HG03520 (cell line): ENCODE results near the gene L3MBTL4.
A peak's percentile ranks its signal among the peaks of the same experiment; 100 is the strongest.
"Not testable (repeated sequence)": the region's sequence is repeated elsewhere in the genome, so short reads cannot be mapped to it uniquely, and the experiment has no call there.

ENCODE experiments used
- ATAC-seq: cut with Tn5 transposase; IDR thresholded peaks from one replicate; pipeline ENCODE4 v1.9.1; 2021; ENCODE audit warnings: mild to moderate bottlenecking, moderate library complexity; ENCODE audit not compliant: unreplicated experiment

Gene L3MBTL4

DNA sequence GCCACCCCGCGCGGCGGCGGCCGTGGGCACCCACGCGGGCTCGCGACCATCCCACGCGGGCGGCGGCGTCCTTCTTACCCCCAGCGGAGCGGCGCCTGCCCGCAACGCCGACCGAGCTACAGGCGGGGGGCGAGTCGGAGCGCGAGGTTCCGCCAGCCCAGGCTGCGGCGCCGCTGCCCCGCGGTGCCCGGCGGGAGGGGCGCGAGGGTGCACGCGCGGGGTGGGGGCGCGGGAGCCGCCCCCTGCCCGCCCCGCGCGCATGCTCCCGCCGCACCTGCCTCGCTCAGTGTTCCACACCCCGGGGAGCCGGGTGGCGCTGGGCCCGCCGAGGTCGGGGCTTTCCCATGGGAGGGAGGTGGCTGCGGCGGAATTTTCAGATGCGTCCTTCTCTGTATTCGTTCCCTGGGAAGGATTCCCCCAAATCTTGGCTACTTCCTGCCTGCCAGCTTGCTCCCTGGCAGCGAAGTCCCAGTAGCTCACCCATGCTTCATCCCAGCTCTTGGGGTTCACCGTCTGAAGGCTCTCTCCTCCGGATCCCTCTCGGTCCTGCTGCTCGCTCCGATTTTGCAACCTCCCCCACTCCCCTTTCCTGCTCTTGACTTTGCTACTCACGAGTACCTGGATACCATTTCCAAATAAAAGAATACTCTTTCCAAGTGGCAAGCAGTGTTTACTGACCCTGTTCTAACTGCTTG, at the start of gene L3MBTL4:
Gene L3MBTL4 (minus strand): TSS at position 189 of the 695 bp plus-strand sequence. CDS start 103,286 bp downstream, outside the sequence.
- peak; percentile 31 for ATAC-seq

DNA sequence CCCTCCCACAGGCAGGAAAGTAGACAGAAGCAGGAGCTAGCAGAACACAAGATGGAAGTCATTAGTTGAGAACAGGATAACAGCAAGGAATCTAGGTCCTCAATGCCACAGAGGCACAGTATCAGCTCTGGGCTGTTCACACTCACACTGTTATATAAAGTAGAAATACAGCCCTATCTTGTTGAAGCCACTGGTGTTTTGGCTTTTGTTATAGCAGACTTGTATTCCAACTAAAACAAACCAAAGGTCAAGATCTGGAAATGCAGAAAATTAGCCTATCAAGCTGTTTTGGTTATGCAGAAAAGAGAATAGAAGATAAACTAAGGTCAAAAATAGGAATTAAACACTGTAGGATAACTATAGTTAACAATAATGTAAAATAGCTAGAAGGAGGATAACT, 37.5 kb upstream of the L3MBTL4 start:
- ATAC-seq = no peak

DNA sequence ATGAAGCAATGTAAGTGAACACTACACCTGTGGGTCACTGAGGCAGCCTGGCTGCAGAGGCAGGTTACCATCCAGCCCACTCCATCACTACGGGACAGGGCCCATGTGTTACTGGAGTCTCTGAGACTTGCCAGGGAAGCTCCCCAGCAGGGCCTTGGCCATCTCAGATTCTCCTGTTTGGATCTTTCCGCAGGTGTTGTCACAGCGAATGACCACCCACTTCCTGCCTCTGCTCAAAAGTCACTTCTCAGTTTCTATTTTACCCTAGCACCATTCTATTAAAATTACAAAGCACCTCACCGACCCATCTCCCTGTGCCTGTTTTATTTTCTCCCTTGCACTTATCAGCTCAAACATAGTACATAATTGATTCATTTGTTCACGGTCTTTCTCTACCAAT, 34.5 kb upstream of the L3MBTL4 start:
- ATAC-seq = peak; percentile 74

DNA sequence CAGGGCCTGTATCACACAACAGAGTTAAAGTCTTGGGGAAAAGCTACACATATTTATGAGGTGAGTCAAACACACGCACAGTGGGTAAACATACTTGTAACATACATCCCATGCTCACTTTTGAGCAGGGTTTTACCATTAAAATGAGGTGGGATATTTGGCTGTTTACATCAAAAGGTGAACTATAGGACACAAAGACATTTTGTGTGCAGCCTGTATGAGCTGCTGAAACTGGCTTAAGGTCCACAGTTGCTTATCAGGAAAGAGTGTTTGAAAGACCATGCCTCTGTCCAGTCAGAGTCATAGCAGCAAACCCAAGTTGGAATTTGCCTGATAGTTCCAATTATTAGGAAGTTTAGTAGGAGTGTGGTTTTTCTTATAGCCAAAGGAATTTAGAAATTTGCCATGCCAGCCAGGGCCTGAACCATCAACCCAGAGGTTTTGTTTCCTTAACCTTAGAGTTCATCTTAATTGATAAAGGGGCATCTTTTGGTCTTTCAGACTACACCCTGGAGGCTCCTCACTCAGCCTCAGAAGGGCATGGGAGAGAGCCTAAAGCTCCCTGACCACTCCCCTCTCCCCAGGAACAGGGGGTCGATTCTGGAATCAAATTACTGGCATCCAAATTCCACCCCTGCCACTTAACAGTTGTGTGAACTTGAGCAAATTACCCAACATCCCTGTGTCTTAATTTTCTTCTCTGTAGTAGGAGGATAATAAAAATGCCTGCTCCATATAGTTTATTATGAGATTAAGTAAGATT, 29.9 kb upstream of the L3MBTL4 start:
- ATAC-seq = no peak

DNA sequence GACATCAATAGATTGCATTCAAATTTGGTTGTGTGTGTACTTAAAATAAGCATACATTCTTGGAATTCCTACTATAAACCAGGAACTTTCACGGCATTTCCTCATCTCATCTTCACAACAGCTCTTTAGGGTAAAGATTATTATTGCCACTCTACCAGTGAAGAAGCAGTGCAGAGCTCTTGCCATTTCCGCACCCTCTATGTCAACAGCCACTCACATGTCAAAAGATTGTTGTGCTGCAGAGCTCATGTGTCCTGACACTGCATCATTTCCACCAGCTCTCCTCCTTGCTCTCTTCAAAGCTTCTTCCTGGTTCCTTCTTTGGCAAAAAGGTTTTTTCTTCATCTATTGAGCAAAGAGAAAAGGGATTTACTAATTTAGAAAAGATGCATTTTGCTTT, 26.5 kb upstream of the L3MBTL4 start:
- no peak for ATAC-seq

DNA sequence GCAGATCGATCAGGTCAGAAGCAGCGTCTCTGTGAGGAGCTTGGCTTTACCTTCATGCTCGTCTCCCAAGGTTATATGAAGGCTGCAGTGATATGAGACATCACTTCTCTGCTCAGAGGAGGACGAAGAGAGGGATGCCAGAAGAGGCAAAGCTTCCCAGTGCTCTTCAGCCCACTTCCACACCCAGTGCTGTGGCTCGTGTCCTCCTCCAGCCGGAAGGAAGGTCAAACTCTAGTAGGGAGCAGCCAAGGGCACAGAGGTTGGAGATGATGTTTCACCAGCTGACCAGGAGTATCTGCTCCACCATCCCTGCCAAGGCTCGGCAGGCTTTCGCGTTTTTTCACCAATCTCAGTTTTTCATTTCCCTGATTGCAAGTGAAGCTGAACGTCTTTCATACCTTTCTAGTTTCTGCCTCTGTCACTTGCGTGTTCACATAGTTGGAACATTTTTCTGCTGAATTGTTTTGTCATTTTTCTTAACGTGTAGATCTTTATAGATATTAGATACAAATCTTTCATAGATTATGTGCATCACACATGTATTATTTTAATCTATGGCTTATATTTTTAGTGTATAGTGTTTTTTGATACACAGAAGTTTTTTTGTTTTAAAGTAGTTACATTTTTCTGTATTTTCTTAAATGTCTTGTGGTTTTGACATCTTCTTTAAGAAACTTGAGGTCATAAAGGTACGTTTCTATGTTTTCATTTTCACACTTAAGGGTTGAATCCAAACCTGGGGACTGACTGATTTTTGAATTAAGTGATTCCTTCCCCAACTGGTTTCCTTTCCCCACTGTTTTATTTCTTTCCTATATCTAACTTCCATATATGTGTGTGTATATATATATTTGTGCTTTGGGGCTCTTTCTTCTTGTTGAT, 23.5 kb upstream of the L3MBTL4 start:
- no peak for ATAC-seq

DNA sequence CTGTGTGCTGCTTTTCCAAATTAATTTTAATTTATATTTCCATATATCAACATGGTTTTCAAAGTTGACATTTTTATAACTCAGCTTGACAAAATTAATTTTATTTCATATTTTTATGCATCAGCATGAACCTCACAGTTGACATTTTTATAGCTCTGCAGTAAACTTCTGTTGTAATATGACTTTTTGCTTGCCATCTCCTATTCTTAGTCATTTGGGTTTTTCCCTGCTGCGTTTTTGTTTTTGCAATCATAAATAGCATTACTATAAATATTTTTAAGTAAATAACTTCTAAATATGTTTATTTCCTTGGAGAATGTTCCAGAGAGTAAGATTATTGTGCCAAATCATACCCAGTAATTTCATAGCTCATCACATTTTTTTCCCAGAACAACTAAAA, 21.0 kb upstream of the L3MBTL4 start:
- no peak for ATAC-seq

DNA sequence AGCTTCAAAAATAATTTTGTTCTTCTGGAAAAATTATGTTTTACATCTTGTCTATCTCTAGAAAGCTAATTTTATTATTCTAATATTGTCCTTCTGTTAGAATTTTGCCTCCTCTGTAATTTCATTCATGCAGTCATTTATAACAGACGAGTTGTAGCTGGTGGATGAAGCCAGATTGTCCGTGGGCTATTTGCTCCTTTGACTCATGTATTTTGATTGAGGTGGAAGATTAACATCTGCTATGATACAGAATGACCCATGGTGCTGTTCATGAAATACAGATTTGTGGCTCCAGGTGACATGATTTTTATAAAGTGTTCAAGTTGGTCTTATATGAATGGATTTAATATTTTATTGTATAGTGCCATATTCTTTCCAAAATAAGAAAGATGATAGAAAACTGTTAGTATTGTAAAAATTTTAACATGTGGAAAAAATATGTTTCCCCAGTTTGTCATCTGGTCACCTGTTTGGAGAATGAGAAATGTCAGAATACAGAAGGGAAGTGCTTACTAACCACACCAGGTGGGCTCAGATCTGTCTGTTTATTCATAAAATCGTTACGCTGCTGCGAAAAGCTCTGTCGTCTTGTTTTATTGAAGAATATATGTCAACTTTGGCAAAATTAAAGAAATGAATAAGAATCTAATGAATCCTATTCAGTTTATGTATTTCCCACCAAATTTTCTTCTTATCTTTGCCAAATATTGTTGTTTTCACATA, 20.4 kb upstream of the L3MBTL4 start:
- ATAC-seq = no peak

DNA sequence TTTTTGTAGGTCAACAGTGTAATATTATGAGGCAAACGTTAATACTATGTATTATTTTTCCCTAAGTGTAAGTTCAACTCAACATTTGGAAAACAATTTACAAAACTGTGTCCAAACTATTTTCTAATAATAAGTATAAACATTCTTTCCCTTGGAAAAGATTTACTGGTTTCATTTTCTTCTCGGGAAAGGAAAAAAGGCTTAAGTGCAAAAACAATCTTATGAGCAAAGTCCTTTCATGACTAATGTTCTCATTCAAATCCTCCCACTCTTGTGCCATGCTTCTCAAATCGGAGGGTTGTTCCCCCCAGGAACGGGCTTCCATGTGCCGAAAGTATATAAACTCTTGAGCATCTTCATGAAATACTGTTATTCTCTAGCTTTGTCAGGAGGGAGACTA, 19.8 kb upstream of the L3MBTL4 start:
- no peak for ATAC-seq

DNA sequence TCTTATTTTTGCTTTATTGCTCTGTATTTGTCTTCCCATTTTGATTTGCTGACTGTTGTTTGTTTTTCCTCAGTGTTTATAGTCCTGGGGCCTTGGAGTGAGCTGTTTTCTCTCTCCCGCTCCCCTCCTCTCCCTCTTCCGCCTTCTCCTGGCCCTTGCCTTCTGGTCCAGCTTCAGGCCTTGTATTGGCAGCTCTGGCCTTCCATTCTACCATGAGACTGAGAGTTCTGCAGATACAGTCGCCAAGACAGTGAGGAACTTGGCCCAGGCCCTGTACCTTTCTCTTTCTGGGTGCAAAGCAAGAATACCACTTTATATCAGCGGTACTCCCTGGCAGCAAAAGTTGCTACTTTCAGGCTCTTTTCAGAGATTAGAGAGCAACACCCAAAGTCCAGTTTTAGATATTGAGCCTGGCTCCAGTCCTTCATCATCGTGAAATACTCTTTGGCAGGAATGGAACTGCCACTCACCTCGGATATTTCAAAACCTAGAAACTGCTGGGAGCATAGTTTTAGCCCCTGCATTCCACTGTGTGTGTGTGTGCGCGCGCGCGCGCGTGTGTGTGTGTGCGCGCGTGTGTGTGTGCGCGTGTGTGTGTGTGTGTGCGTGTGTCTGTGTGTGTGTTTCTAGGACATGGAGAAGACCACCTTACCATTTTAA, 17.1 kb upstream of the L3MBTL4 start:
- no peak for ATAC-seq

DNA sequence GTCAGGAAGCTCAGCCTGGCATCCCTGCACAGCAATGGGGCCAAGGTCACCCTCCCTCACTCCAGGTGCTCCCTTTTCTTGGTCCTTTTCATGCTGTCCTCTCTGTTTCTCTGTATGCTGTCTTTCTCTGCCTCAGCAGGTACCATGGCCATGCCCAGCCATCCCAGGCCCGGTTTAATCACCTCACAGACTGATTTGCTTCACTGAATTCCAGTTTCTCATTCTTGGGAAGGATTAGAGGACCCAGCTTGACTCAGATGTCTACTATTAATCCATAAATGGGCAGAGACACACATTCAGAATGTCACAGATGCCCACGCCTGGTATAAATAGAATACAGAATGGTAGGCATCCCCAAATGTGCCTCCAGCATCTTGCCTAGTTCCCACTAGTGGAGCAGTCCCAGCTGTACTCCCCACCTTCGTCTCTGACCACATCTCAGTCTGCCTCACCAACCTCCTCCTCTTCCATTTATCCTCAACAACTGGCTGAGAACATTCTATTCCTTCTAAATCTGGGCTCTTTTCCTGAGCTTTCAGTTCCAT, 14.2 kb upstream of the L3MBTL4 start:
- ATAC-seq = no peak

DNA sequence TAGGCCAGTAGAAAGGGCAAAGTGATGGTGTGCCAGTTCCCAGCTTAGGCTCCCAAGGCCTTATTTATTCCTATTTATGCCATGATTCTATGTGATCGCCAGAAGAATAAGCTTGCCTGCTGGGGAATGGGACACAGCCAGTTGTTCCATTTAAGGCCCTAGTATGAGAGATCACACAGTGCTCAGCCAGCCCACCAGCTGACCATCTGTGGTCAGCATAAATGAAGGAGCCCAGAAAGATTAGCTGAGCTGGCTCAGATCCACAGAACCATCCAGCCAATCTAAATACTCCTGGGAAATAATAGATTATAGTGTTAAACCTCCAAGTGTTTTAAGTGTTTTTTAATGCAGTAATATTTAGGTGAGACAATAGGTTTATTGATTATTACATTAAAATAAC, 12.6 kb upstream of the L3MBTL4 start:
- ATAC-seq = no peak

DNA sequence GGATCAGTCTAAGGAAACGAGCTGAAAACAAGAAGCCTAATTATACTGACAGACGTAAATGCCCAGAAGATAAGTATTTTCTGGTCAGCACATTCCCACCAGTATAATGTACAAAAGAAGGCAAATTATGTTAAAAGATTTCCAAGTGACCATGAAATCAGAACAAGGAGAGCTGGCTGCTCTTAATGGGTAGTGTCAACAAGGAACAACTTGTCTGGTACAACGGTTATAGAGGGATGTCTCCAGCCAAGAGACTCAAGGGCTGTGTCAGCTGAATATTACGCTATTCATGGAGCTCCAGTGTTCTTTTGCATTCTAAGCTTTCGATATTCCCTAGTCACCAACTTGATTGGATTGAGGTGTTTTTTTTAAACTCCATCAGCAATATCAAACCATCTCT, 8.6 kb upstream of the L3MBTL4 start:
- ATAC-seq = no peak

DNA sequence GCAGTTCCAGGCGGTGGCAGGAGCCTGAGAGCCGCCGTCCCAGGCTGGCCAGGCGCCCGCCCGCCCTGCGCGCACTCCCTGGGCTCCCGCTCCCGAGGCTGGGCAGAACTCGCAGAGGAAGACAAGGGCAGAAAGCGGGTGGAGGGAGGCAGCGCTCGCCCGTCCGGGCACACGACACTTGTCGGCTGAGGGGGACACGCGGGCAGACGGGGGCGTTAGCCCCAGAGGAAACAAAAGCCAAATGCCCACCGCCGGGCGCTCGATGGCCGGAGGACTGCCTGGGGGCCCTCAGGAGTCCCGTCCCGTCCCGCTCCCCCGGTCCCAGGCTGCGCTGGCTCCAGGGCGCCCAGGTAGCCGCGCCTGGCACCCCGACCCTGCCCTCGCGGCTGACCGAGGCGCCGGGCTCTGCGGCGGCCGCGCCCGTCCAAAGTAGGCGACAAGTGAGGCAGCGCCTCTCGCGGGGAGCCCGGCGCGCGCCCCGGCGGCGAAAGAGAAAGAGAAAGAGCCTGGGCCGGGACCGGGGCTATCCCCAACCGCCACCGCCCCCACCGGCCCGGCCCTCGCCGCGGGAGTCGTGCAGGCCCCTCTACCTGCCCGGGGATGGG, 491 bp downstream of the L3MBTL4 start:
- peak; percentile 81 for ATAC-seq

DNA sequence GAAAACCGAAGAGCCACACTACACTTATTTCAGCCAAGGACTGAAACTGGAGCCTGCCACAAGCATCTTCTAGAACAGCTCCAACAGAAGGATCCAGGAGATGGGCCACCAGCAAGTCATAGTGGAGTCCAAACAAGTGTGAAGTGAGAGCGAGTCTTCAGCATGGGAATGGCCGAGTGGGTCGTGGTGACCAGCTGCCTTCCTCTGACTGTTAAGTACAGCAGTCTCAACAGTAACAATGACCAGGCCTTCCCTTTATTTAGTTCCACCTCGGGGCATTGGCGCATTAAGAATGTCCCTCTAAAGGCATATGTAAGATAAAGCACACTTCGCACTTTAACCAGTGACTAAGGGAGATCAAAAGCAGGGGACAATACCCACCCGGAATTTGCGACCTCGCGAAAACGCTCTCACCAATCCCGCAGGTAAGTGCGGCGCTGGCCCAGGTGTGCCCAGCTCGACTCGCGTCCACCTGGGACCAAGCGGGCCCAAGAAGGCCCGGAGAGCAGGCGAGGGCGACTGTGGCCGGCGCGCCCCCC, 1.1 kb downstream of the L3MBTL4 start:
- no peak for ATAC-seq

DNA sequence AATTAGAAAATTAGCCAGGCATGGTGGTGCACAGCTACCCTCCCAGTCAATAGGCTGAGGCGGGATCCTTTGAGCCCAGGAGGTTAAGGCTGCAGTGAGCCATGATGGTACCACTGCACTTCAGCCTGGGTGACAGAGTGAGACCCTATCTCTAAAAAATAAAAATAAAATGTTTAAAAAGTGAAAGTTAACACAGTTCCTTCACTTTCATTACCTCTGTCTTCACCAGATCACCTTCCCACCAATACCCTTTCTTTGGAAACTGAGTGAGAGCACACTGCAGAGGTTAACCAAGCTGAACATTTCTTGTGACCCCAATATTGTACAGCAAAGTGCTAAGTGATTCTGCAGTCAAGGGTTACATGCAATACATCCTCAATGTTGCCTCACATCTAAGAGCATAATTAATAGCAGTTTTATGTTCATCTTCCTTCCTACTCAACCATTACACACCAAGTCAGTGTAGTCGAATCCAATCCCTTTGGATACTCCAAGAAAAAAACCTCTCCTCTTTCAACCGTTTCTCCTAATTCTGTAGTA, 1.7 kb downstream of the L3MBTL4 start:
- no peak for ATAC-seq

DNA sequence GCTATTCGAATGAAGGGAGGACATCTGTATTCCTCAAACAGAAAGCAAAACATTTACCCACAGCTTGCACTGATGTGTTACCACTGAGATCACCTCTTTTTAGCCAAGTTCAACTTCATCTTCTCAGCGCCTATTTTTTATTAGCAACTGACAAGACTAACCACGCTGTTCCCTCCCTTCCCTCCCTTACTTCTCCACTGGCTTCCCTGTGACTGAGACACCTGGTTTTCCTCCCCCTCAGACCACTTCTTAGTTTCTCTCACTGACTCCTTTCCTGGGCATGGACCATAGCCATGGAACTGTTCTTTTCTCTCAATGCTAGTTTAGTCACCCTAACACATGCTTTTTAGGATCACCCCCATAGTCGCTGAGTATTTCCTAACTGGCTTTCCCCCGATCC, 3.3 kb downstream of the L3MBTL4 start:
- no peak for ATAC-seq

DNA sequence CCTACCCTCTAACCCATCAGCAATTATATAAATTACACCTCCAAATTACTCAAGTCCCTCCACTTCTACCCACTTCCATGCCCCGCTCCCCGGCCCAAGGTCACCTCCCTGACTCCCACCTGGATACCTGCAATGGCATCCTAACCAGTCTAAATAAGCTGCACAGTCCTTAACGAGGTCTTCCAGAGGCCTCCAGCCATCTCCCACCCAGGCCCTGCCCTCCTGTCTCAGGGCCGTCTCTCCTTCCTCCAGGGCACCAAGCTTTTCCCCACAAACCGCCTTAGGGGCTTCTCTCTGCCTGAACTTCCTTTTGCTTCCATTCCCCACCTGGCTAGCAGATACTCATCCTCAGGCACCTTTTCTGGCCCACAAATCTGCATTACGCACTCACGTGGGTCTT, 4.8 kb downstream of the L3MBTL4 start:
- no peak for ATAC-seq

DNA sequence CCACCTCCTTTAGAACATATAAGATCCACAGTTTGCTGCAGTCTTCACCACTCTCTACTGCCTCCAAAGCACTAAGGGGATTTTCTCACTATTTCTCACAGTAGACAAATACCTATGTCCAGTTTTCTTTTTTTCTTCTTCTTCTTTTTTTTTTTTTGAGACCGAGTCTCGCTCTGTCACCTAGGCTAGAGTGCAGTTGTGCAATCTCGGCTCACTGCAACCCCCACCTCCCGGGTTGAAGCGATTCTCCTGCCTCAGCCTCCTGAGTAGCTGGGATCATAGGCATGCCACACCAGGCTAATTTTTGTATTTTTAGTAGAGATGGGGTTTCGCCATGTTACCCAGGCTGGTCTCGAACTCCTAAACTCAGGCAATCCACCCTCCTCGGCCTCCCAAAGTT, 6.2 kb downstream of the L3MBTL4 start:
- not testable (repeated sequence) for ATAC-seq
